Stomach (tissue), 4 donors: ENCODE data around the gene AGRP.

Source experiments
- CTCF ChIP-seq, 7 experiments: fragments of 450-650 bp in 4 of 7; fragments of 200-600 bp in 3 of 7; sonication (generic) in 3 of 7; IDR thresholded peaks; one replicate each; pipeline ENCODE4 v1.5.1; 2016 to 2019; ENCODE audit warnings: antibody characterized with exemption in 7 of 7, control low read depth in 2 of 7, mild to moderate bottlenecking in 1 of 7
- EP300 ChIP-seq: sonication (generic); formaldehyde crosslinking; IDR thresholded peaks from one replicate; pipeline ENCODE4 v1.6.1; 2017; ENCODE audit warnings: antibody characterized with exemption
- POLR2A ChIP-seq, 4 donors: fragments of 450-650 bp; IDR thresholded peaks; one replicate each; pipeline ENCODE4 v1.6.1; 2016; ENCODE audit warnings: antibody characterized with exemption in 4 of 4, control low read depth in 2 of 4, mild to moderate bottlenecking in 1 of 4, moderate library complexity in 1 of 4
- POLR2AphosphoS5 ChIP-seq, 3 donors: sonication (generic); formaldehyde crosslinking; IDR thresholded peaks; one replicate each; pipeline ENCODE4 v1.6.1; 2016; ENCODE audit warnings: antibody characterized with exemption in 3 of 3

GRCh38 chr16:67436640-67437193, 46.6 kb downstream of the AGRP start:
- TF ChIP-seq CTCF (IDR thresholded peaks at IDR 0.05) (no peak), EP300 (no peak), POLR2A (IDR thresholded peaks at IDR 0.05) (no peak), POLR2AphosphoS5 (IDR thresholded peaks at IDR 0.05) (no peak)
